Activated CD4-positive, alpha-beta T cell treated with anti-CD3 and anti-CD28 coated beads for 24 hours (primary cell): ENCODE results near the gene KCNIP1.
A peak's percentile ranks its signal among the peaks of the same experiment; 100 is the strongest.

Experiments used
- DNase-seq, 2 donors: peaks; one replicate each; pipeline ENCODE4 v3.0.0-alpha.2; 2020; ENCODE audit warnings: low read depth in 2 of 2

The KCNIP1 gene

GRCh38 chr5:170628691-170629565 is 125.1 kb downstream of the KCNIP1 start:
- DNase-seq = no peak

- DNase-seq = no peak
Measured at GRCh38 chr5:170629566-170630175, 125.9 kb downstream of the KCNIP1 start.

- no peak for DNase-seq
Measured at GRCh38 chr5:170630226-170630625, 126.4 kb downstream of the KCNIP1 start.

GRCh38 chr5:170630711-170631141 is 126.9 kb downstream of the KCNIP1 start:
- DNase-seq = no peak

GRCh38 chr5:170631466-170632195 is 127.8 kb downstream of the KCNIP1 start:
- no peak for DNase-seq

- DNase-seq = no peak
Measured at GRCh38 chr5:170632266-170632984, 128.6 kb downstream of the KCNIP1 start.

GRCh38 chr5:170632985-170633234 is 129.1 kb downstream of the KCNIP1 start:
- DNase-seq = peak in 1 of 2 donors; percentile 48

GRCh38 chr5:170633235-170634081 is 129.6 kb downstream of the KCNIP1 start:
- DNase-seq = no peak

GRCh38 chr5:170634256-170634990 is 130.6 kb downstream of the KCNIP1 start:
- no peak for DNase-seq

- no peak for DNase-seq
Measured at GRCh38 chr5:170635706-170636105, 131.9 kb downstream of the KCNIP1 start.

- DNase-seq = no peak
Measured at GRCh38 chr5:170636206-170636605, 132.4 kb downstream of the KCNIP1 start.

- DNase-seq = no peak
Measured at GRCh38 chr5:170636801-170637477, 133.1 kb downstream of the KCNIP1 start.

- no peak for DNase-seq
Measured at GRCh38 chr5:170638051-170638450, 134.2 kb downstream of the KCNIP1 start.

GRCh38 chr5:170638454-170639220 is 134.8 kb downstream of the KCNIP1 start:
- DNase-seq = peak; percentile 61 to 66

GRCh38 chr5:170639221-170639925 is 135.6 kb downstream of the KCNIP1 start:
- DNase-seq = no peak

GRCh38 chr5:170640731-170641588 is 137.1 kb downstream of the KCNIP1 start:
- DNase-seq = no peak

- no peak for DNase-seq
Measured at GRCh38 chr5:170641589-170642031, 137.8 kb downstream of the KCNIP1 start.
